HPDE6-E6E7 (cell line): ENCODE results near the gene MCF2L.
"Not testable (repeated sequence)": the region's sequence is repeated elsewhere in the genome, so short reads cannot be mapped to it uniquely, and the experiment has no call there.

Experiments used
- DNase-seq: peaks from one replicate; pipeline ENCODE4 v3.0.0; 2011; ENCODE audit warnings: missing footprints; ENCODE audit errors: extremely low spot score

MCF2L gene

DNA sequence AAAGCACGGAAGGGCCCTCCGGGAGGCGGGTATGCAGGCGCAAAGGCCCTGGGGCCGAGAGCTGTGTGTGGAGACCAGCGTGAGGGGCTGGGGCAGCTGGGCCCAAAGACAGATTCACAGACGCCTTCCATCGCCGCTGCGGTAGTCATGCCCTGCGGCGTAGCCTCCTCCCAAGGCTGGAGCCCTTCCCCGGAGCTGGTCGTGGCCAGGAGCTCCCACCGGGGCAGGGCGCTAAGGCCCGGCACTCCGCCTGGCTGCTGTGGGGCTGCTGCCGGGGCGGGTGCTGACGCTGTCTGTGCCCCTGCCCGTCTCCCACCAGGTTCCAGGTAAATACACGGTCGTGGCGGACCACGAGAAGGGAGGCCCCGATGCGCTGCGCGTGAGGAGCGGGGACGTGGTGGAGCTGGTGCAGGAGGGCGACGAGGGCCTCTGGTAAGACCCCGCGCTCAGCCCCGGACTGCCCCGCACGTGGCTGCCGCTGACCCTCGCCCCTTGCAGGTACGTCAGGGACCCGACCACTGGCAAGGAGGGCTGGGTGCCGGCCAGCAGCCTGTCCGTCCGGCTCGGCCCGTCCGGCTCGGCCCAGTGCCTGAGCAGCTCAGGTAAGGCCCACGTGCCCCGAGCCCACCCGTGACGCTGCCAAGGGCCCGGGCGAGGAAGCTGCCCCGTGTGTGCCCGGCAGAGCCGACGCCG, 127.2 kb downstream of the MCF2L start:
- no peak for DNase-seq

GRCh38 chr13:113096745-113097305, 127.8 kb downstream of the MCF2L start:
- no peak for DNase-seq

GRCh38 chr13:113097651-113098050, 128.6 kb downstream of the MCF2L start:
- DNase-seq: no peak

GRCh38 chr13:113098162-113098732, 129.2 kb downstream of the MCF2L start:
- DNase-seq: no peak

DNA sequence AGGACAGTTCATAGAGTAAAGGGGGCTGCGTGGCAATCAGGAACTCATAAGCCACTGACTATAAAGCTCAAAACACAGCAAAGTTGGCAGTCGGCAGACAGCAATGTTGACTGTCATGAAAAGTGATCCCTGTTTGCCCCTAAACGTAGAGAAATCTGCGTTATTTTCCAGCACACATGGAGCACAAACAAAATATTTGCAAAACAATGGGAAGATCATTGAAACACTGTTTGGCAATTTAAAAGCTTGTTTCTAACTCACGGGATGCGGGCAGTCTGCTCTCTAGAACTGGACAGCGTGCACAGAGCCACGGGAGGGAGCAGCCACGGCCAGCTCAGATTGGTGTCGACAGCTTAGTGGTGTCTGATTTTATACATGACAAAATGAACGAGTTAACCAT, 130.1 kb downstream of the MCF2L start:
- no peak for DNase-seq

DNA sequence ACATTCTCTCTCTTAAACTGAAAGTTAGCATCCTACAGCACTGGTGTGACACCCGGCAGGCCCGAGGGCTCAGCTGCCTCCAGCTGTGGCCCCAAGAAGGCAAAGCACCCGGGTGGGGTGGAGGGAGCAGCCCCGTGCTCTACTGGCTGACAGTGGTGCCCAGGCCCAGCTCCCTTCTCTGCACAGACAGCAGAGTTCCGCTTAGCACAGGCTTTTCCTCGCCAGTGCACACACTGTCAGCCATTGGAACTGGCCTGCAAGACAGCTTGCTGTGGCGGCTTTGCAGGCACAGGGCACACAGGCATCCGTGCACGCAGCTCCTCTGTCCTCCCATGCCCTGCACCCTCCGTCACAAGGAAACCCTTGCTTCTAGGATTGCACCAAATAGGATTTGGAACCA, 133.3 kb downstream of the MCF2L start:
- not testable (repeated sequence) for DNase-seq

DNA sequence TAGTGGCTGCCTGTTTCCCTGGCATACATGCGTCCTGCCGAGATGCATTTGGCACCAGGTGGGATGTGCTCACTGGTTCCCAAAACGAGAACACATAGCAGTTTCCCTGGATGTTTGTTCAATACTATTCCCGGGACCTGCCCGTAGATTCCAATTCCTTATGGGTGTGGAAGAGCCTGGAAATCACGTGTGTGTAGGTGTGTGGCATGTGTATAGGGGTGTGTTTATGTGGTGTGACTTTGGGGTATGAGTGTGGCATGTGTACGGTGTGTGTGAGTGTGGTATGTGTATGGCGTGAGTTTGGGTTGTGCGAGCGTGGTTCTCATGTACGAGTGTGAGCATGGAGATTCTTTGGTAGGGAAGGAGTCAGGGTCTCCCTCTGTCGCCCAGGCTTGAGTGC, 133.7 kb downstream of the MCF2L start:
- no peak for DNase-seq

GRCh38 chr13:113103646-113104045, 134.6 kb downstream of the MCF2L start:
- DNase-seq: no peak

DNA sequence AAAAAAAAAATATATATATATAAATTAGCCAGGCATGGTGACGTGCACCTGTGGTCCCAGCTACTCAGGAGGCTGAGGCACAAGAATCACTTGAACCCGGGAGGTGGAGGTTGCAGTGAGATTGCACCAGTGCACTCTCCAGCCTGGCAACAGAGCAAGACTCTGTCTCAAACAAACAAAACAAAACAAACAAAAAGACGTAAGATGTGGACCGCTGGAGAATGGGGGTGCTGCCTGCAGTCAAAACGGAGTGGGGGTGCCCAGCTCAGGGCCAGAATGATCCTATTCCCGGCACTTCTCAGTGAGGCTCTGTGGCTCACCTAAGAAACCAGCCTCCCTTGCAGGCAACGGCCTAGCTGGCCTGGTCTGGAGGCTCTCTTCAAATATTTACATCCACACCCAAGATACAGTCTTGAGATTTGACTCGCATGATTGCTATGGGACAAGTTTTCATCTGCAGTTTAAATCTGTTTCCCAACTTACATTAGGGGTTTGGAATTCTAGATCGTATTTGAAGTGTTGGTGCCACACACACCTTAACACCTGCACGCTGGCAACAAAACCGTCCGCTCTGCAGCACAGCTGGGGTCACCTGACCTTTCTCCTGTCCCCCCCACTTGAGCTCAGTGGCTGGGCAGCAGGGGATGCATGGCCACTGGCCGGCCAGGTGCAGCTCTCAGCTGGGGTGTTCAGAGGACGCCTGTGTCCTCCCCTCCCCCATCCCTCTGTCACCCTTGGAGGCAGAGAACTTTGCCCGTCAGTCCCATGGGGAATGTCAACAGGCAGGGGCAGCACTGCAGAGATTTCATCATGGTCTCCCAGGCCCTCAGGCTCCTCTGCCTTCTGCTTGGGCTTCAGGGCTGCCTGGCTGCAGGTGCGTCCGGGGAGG, 136.3 kb downstream of the MCF2L start, which contains the start of gene F7:
TSS of gene F7 (plus strand) at position 760 of the 889 bp plus-strand sequence. CDS start at position 811, 51 bp downstream.
- no peak for DNase-seq

- DNase-seq: no peak
Observed at GRCh38 chr13:113105921-113106452, 137.0 kb downstream of the MCF2L start.

GRCh38 chr13:113106711-113107351, 137.8 kb downstream of the MCF2L start:
- no peak for DNase-seq

- DNase-seq: not testable (repeated sequence)
Observed at GRCh38 chr13:113108521-113108920, 139.5 kb downstream of the MCF2L start.

- no peak for DNase-seq
Observed at GRCh38 chr13:113109151-113110047, 140.4 kb downstream of the MCF2L start.

- DNase-seq: no peak
Observed at GRCh38 chr13:113110048-113110851, 141.2 kb downstream of the MCF2L start.

GRCh38 chr13:113110852-113111315, 141.9 kb downstream of the MCF2L start:
- no peak for DNase-seq

GRCh38 chr13:113111821-113112220, 142.8 kb downstream of the MCF2L start:
- not testable (repeated sequence) for DNase-seq

GRCh38 chr13:113112475-113112874, 143.5 kb downstream of the MCF2L start:
- not testable (repeated sequence) for DNase-seq

DNA sequence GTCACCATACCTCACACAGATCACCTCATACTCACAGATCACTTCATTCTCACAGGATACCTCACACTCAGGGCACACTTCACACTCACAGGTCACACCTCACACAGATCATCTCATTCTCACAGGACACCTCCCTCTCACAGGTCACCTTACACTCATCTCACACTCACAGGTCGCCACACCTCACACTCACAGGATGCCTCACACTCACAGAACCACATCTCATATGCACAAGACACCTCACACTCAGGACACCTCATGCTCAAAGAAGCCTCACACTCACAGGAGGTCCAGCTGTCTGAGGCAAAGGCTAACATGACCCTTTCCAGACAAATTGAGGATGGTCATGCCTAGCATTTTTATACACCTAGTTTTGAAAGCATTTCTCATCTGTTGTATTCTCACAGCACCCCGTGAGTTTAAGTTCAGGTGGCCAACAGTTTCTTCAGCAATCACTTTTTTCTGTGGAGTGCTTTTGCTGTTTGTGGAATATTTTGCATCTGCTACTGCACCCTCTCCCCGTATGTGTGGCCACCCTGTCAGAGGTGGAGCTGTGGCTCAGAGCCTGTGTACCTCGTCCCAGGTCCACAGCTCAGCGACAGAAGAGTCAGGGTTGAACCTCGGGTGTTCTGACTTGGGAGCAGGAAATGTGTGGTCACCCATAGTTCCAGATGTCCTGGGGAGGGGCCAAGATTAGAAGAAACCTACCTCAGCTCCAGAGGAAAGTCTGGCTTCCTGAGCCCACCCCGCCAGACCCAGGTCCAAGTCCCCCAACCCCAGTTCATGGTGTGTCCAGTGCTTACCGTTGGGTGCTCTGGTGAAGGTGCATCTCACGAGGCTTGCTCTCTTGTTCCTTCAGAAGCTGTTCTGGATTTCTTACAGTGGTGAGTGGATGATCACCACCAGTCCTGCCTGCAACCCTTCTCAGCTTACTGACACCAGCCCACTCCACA, 144.2 kb downstream of the MCF2L start:
- no peak for DNase-seq
